Upper lobe of left lung (tissue), 6 donors: ENCODE data around the gene CHAF1B. TPM values are rescaled to one million over a fixed set of nuclear protein-coding genes. Genes with fewer than 3 reads are reported as not detected.

Source experiments
- ATAC-seq, 2 donors: fragments of 200-7000 bp; cut with Tn5 transposase; one replicate each; pipeline ENCODE4 v1.9.1; 2022; ENCODE audit warnings: mild to moderate bottlenecking in 2 of 2, moderate library complexity in 2 of 2; ENCODE audit not compliant: low FRiP score in 2 of 2
- DNase-seq, 2 donors: peaks; one replicate each; pipeline ENCODE4 v3.0.0-alpha.2; 2019 to 2020
- H3K27ac ChIP-seq, 4 donors: fragments of 200-600 bp; sonication (generic); one replicate each; pipeline ENCODE4 v1.5.1; 2016 to 2019
- H3K27me3 ChIP-seq, 4 donors: fragments of 200-600 bp; sonication (generic); one replicate each; pipeline ENCODE4 v1.5.1; 2017 to 2019
- H3K36me3 ChIP-seq, 4 donors: fragments of 200-600 bp; sonication (generic); one replicate each; pipeline ENCODE4 v1.5.1; 2016 to 2019
- H3K4me1 ChIP-seq, 4 donors: fragments of 200-600 bp; sonication (generic); one replicate each; pipeline ENCODE4 v1.5.1; 2018 to 2019
- H3K4me3 ChIP-seq, 4 donors: fragments of 200-600 bp; sonication (generic); one replicate each; pipeline ENCODE4 v1.5.1; 2017 to 2019; ENCODE audit warnings: mild to moderate bottlenecking in 2 of 4, moderate library complexity in 1 of 4
- H3K9me3 ChIP-seq, 4 donors: fragments of 200-600 bp; sonication (generic); one replicate each; pipeline ENCODE4 v1.5.1; 2018 to 2019
- EP300 ChIP-seq, 4 donors: sonication (generic); formaldehyde crosslinking; IDR thresholded peaks; one replicate each; pipeline ENCODE4 v1.5.1; 2017; ENCODE audit warnings: antibody characterized with exemption in 4 of 4, control low read depth in 2 of 4
- POLR2A ChIP-seq, 4 donors: fragments of 450-650 bp; IDR thresholded peaks; one replicate each; pipeline ENCODE4 v1.5.1; 2016 to 2017; ENCODE audit warnings: antibody characterized with exemption in 4 of 4, mild to moderate bottlenecking in 2 of 4
- POLR2AphosphoS5 ChIP-seq, 2 donors: sonication (generic); formaldehyde crosslinking; IDR thresholded peaks; one replicate each; pipeline ENCODE4 v1.5.1; 2017; ENCODE audit warnings: antibody characterized with exemption in 2 of 2
- WGBS, 2 donors: methylation state at CpG; one replicate each; pipeline ENCODE4 v1.1.5; 2017 to 2018; 5-methylcytosine and 5-hydroxymethylcytosine counted together
- total RNA-seq, 6 donors: library from RNA; depleted of rRNA in 4 of 6; stranded (reverse); fragments of >200 nt in 4 of 6; gene quantifications; one replicate each; pipeline versions ENCODE4 v1.1.0 to v1.2.1, GENCODE V29; 2016 to 2021
- TF ChIP-seq, protein P1 (sequence below), 6 experiments: fragments of 450-650 bp in 4 of 6; fragments of 200-600 bp in 2 of 6; sonication (generic) in 2 of 6; IDR thresholded peaks; one replicate each; pipeline ENCODE4 v1.5.1; 2016 to 2019; ENCODE audit warnings: antibody characterized with exemption in 6 of 6
- donor health status: DM: no; HTN: no; CAD: no; lungs with moderate emphysema.
- donor health status: DM: no; HTN: yes; CAD: no; lungs with severe emphysema.

The CHAF1B gene
- total RNA-seq, 6 donors from 2014 or later, result 0.55 to 2.1 (median 1.2) TPM

DNA sequence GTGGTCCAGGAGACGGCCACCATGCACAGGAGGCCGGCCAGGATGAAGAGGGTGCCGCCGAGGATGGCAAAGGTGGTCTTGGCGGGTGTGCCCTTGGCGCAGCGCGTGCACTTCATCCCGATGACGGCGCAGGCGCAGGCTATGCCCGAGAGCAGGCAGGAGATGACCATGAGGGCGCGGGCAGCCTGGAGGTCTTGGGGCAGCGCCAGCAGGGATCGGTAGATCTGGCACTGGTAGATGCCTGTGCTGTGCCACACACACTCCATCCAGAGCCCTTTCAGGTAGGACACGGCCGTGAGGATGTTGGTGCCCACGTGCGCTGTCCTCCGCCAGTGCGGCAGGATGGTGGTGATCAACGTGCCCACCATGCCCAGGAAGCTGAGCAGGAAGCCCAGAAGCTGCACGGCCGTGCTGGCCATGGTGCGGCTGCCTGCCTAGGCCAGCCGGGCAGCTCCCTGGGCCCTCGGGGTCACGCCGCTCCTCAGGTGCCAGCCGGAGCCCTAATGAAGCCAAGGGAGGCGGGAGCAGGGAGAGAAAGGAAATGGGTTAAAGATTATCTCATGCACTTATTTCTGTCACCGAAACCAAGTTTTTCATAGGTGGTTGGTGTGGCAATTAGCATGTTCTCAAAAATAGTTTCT lies 76.2 kb downstream of the CHAF1B start:
- Histone ChIP-seq H3K27ac (no peak overlapping the region), H3K4me3 (no peak overlapping the region), H3K9me3 (no peaks in the 10 kb centered on the region), H3K36me3 (no peaks in the 10 kb centered on the region), H3K27me3 (no peaks in the 10 kb centered on the region), H3K4me1 (no peaks in the 10 kb centered on the region)
- peak in 1 of 2 donors; percentile 75 for DNase-seq
- WGBS, 2 donors, result 91 to 94% methylated on average over 28 to 34 of the region's 34 CpGs
- TF ChIP-seq EP300 (IDR thresholded peaks at IDR 0.05) (no peak), POLR2A (IDR thresholded peaks at IDR 0.05) (no peak), POLR2AphosphoS5 (IDR thresholded peaks at IDR 0.05) (no peak)
- TF ChIP-seq, protein P1, sequence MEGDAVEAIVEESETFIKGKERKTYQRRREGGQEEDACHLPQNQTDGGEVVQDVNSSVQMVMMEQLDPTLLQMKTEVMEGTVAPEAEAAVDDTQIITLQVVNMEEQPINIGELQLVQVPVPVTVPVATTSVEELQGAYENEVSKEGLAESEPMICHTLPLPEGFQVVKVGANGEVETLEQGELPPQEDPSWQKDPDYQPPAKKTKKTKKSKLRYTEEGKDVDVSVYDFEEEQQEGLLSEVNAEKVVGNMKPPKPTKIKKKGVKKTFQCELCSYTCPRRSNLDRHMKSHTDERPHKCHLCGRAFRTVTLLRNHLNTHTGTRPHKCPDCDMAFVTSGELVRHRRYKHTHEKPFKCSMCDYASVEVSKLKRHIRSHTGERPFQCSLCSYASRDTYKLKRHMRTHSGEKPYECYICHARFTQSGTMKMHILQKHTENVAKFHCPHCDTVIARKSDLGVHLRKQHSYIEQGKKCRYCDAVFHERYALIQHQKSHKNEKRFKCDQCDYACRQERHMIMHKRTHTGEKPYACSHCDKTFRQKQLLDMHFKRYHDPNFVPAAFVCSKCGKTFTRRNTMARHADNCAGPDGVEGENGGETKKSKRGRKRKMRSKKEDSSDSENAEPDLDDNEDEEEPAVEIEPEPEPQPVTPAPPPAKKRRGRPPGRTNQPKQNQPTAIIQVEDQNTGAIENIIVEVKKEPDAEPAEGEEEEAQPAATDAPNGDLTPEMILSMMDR (IDR thresholded peaks at IDR 0.05), result no peak
- ATAC-seq, result no peak

DNA sequence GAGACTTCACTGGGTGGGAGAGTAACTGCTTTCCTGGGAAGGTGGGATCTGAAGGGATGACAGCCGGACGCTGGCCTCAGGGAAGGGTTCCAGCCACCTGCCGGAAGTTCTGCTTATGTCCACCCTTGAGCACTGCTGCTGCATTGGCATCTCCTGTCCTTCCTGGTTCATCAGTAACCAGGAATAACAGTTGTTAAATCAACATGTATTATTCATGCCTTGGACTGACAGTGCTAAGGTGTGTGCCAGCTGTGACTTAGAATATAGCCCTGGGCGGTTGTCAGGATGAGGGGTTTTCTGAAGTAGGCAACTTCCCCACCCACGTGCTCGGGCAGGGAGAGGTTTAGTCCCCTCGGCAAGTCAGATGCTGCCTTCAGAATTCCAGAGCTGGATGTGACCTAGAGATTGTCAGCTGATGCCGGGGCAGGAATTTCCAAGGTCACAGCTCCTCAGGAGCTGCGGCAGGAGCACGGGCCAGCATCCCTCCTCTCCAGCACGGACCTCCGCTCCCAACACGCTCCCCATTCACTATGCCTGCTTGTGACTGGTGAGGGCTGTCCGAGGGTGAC lies 76.8 kb downstream of the CHAF1B start:
- H3K9me3 ChIP-seq, result no peaks in the 10 kb centered on the region
- no peaks in the 10 kb centered on the region for H3K36me3 ChIP-seq
- no peak overlapping the region for H3K4me3 ChIP-seq
- no peaks in the 10 kb centered on the region for H3K4me1 ChIP-seq
- WGBS, 2 donors, result 67 to 74% methylated on average over 13 to 14 of the region's 14 CpGs
- ATAC-seq (no peak), DNase-seq (no peak)
- H3K27me3 ChIP-seq, result no peaks in the 10 kb centered on the region
- TF ChIP-seq EP300 (IDR thresholded peaks at IDR 0.05) (no peak), POLR2A (IDR thresholded peaks at IDR 0.05) (no peak), POLR2AphosphoS5 (IDR thresholded peaks at IDR 0.05) (no peak)
- TF ChIP-seq, protein P1 (IDR thresholded peaks at IDR 0.05), result no peak
- no peak overlapping the region for H3K27ac ChIP-seq

DNA sequence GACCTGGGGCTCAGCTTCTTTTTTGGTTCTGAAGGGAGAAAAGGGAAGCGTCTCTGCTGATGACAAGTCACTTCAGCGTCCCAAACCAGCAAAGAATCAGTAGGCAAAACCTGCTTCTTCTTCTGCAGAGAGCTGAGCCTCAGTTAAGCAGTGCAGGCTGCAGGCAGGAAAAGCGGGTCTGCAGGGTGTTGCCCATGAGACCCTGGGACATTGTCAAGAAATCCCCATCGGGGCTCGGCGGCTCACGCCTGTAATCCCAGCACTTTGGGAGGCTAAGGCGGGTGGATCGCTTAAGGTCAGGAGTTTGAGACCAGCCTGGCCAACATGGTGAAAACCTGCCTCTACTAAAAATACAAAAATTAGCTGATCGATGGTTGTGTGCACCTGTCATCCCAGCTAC lies 78.0 kb downstream of the CHAF1B start:
- TF ChIP-seq, protein P1 (IDR thresholded peaks at IDR 0.05), result no peak
- no peak for TF ChIP-seq POLR2AphosphoS5 (IDR thresholded peaks at IDR 0.05)
- no peak for TF ChIP-seq POLR2A (IDR thresholded peaks at IDR 0.05)
- TF ChIP-seq EP300 (IDR thresholded peaks at IDR 0.05), result no peak
- H3K9me3 ChIP-seq, result no peaks in the 10 kb centered on the region
- no peaks in the 10 kb centered on the region for H3K36me3 ChIP-seq
- H3K27me3 ChIP-seq, result no peaks in the 10 kb centered on the region
- no peak for ATAC-seq
- no peak overlapping the region for H3K4me3 ChIP-seq
- no peak overlapping the region for H3K27ac ChIP-seq
- no peaks in the 10 kb centered on the region for H3K4me1 ChIP-seq
- WGBS, 2 donors, result 85 to 93% methylated on average over 10 of the region's 10 CpGs
- no peak for DNase-seq

DNA sequence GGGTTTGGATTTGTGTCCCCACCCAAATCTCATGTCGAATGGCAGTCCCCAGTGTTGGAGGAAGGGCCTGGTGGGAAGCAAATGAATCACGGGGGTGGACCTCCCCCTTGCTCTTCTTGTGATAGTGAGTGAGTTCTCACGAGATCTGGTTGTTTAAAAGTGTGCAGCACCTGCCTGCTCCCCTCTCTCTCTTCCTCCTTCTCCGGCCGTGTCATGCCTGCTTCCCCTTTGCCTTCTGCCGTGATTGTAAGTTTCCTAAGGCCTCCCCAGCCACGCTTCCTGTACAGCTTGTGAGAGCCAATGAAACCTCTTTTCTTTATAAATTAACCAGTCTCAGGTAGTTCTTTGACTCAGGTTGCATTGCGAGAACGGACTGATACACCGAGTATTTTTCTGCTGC lies 78.8 kb downstream of the CHAF1B start:
- no peak overlapping the region for H3K4me3 ChIP-seq
- no peaks in the 10 kb centered on the region for H3K27me3 ChIP-seq
- no peaks in the 10 kb centered on the region for H3K4me1 ChIP-seq
- DNase-seq, result no peak
- TF ChIP-seq POLR2A (IDR thresholded peaks at IDR 0.05) (no peak), EP300 (IDR thresholded peaks at IDR 0.05) (no peak), POLR2AphosphoS5 (IDR thresholded peaks at IDR 0.05) (no peak)
- TF ChIP-seq, protein P1 (IDR thresholded peaks at IDR 0.05), result no peak
- H3K36me3 ChIP-seq, result no peaks in the 10 kb centered on the region
- H3K9me3 ChIP-seq, result no peaks in the 10 kb centered on the region
- no peak overlapping the region for H3K27ac ChIP-seq
- 68% methylated on average over 10 of the region's 10 CpGs for WGBS, 2 donors
- ATAC-seq, result no peak

DNA sequence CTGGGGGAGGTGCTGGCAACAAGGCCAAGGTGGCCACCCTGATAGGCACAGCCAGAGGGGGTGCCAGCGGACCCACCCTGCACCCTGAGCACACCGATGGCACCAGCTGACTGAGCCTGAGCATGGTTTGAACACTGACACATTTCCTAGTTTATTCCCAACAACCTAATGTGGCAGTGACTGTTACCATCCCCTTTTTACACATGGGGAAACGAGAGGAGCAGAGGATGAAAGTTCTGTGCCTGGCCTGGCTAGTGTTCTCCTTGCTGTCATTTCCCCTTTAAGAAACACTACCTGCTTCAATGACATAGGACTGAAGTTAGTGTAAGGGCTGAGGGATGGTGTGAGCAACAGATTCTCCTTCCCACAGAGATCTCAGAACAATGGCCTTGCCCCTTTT lies 79.4 kb downstream of the CHAF1B start:
- DNase-seq (no peak), ATAC-seq (no peak)
- no peaks in the 10 kb centered on the region for H3K27me3 ChIP-seq
- H3K36me3 ChIP-seq, result no peaks in the 10 kb centered on the region
- TF ChIP-seq, protein P1 (IDR thresholded peaks at IDR 0.05), result no peak
- TF ChIP-seq EP300 (IDR thresholded peaks at IDR 0.05) (no peak), POLR2AphosphoS5 (IDR thresholded peaks at IDR 0.05) (no peak), POLR2A (IDR thresholded peaks at IDR 0.05) (no peak)
- no peak overlapping the region for H3K27ac ChIP-seq
- WGBS, 2 donors, result 80 to 96% methylated on average over 1 to 3 of the region's 3 CpGs
- H3K4me3 ChIP-seq, result no peak overlapping the region
- no peaks in the 10 kb centered on the region for H3K9me3 ChIP-seq
- no peaks in the 10 kb centered on the region for H3K4me1 ChIP-seq
